Fibroblast of mammary gland (primary cell): Measurements from ENCODE around the gene TTK.
"Not testable (repeated sequence)": the region's sequence is repeated elsewhere in the genome, so short reads cannot be mapped to it uniquely, and the experiment has no call there.

Source experiments
- DNase-seq: peaks from one replicate; pipeline ENCODE4 v3.0.0-alpha.2; 2010; ENCODE audit warnings: low read depth
- H3K4me3 ChIP-seq: 2 replicates; pipeline ENCODE4 v1.5.1; 2011; ENCODE audit warnings: low read depth, mild to moderate bottlenecking, low read length, moderate library complexity; ENCODE audit not compliant: control insufficient read depth
- CTCF ChIP-seq: conservative IDR thresholded peaks from 2 replicates; pipeline ENCODE4 v1.5.1; 2011; ENCODE audit warnings: low read depth, low read length, inconsistent platforms; ENCODE audit not compliant: control insufficient read depth, insufficient read depth

The TTK gene

GRCh38 chr6:80029470-80029869, 25.0 kb downstream of the TTK start:
- no peak overlapping the region for H3K4me3 ChIP-seq
- no peak for TF ChIP-seq CTCF
- peak; percentile 7 for DNase-seq

DNA sequence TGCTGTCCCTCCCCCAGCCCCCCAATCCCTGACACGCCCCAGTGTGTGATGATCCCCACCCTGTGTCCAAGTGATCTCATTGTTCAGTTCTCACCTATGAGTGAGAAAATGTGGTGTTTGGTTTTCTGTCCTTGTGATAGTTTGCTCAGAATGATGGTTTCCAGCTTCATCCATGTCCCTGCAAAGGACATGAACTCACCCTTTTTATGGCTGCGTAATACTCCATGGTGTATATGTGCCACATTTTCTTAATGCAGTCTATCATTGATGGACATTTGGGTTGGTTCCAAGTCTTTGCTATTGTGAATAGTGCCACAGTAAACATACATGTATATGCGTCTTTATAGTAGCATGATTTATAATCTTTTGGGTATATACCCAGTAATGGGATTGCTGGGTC, 43.8 kb downstream of the TTK start:
- not testable (repeated sequence) for DNase-seq

DNA sequence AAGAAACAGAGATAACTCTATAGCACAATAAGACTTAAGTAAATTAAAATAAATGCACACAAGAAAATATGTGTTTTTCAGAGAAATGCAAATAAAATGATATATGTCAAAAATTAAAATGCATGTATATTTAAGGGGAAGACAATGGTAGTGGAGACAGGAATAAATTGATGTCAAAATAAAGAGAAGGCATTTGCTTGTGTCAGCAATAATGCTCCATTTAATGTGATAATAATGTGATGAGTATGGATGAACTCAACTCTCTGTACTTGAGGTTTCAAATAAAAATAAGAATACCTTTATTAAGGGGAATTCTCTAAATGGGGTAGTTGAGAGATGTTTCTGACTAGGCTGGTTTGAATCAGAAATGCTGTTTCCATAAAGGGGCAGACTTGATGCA, 56.3 kb downstream of the TTK start:
- no peak overlapping the region for H3K4me3 ChIP-seq
- DNase-seq: no peak
- no peak for TF ChIP-seq CTCF

More for the DNA sequence above, 43.8 kb downstream of the TTK start:
- H3K4me3 ChIP-seq: not testable (repeated sequence)

GRCh38 chr6:80068146-80068545, 63.7 kb downstream of the TTK start:
- DNase-seq, H3K4me3 ChIP-seq: not testable (repeated sequence)

DNA sequence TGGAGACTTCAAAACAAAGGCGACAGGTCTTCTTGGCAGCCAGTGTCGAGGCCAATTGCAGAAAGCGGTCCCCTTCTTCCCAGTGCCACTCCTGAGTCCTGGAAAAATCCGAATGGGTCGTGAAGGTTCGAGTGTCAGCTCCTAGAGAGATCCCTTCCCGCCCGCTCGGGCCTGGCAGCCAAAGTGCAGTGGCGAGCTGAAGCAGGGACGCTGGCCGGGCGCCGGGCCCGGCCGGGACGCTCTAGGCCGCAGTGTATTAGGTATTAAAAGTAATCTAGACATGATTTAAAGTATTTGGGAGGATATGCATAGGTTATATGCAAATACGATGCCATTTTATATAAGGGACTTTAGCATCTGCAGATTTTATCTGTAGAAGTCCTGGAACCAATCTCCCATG, 66.0 kb downstream of the TTK start:
- not testable (repeated sequence) for DNase-seq, H3K4me3 ChIP-seq

GRCh38 chr6:80077067-80077466, 72.6 kb downstream of the TTK start:
- no peak for DNase-seq
- H3K4me3 ChIP-seq: no peak overlapping the region
- no peak for TF ChIP-seq CTCF

- TF ChIP-seq CTCF: no peak
- no peak for DNase-seq
- H3K4me3 ChIP-seq: no peak overlapping the region
Observed at GRCh38 chr6:80088637-80089036, 84.2 kb downstream of the TTK start.

DNA sequence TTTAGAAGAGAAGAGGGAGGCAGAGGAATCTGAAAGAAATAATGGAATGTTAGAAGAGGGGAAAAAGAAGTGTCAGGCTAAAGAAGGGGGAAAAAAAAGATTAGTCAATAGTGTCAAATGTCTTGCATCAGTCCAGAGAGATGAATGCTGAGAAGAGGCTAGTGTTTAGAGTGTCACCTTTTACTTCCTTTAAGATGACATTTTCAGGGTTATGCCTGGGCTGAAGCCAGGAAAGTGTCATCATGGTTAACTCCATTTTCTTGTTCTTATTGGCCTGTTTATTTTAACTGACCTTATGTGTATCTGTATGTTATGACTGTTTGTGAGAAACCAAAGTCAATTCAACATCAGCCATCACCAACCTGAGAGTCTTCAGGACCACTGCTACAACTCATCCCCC, 87.1 kb downstream of the TTK start:
- no peak for TF ChIP-seq CTCF
- H3K4me3 ChIP-seq: no peak overlapping the region
- no peak for DNase-seq
